ENCODE measurements around the gene DGKK. TPM values are rescaled to one million over a fixed set of nuclear protein-coding genes. Genes with fewer than 3 reads are reported as not detected.

The DGKK gene
- total RNA-seq, 1 donor from 2014 or later: not detected

DNA sequence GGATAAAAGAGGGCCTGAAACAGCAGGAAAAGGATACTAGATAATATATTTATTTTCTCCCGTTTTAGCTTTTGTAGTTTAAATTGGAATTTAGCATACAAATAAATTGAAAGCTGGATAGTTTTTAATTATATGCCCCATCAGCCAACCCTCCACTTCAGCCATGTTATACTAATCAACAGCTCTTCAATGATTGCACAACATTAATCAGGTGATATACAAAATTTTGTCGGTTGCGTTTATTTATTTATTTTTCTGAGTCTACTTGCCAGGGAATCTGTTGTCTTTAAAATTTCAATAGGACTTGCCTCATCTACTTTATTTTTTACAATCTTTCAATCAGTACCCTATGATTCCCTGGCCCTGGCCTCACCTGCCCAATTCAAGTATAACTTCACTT lies 12.1 kb downstream of the DGKK start:
- no peak for DNase-seq
- H3K4me3 ChIP-seq: no peak overlapping the region
- intact Hi-C loops (cut with micrococcal nuclease): no loop called here
- H3K27ac ChIP-seq (replicated peaks): no peak overlapping the region
- TF ChIP-seq, protein P1, sequence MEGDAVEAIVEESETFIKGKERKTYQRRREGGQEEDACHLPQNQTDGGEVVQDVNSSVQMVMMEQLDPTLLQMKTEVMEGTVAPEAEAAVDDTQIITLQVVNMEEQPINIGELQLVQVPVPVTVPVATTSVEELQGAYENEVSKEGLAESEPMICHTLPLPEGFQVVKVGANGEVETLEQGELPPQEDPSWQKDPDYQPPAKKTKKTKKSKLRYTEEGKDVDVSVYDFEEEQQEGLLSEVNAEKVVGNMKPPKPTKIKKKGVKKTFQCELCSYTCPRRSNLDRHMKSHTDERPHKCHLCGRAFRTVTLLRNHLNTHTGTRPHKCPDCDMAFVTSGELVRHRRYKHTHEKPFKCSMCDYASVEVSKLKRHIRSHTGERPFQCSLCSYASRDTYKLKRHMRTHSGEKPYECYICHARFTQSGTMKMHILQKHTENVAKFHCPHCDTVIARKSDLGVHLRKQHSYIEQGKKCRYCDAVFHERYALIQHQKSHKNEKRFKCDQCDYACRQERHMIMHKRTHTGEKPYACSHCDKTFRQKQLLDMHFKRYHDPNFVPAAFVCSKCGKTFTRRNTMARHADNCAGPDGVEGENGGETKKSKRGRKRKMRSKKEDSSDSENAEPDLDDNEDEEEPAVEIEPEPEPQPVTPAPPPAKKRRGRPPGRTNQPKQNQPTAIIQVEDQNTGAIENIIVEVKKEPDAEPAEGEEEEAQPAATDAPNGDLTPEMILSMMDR (IDR thresholded peaks at IDR 0.05; ENCODE audit: borderline replicate concordance): no peak
- peaks cover 11% of the 10 kb centered on the region for H3K27me3 ChIP-seq (ENCODE audit: low read depth)
- no peaks in the 10 kb centered on the region for H3K9me3 ChIP-seq (replicated peaks)
- no peaks in the 10 kb centered on the region for H3K36me3 ChIP-seq
- no peaks in the 10 kb centered on the region for H3K4me1 ChIP-seq

DNA sequence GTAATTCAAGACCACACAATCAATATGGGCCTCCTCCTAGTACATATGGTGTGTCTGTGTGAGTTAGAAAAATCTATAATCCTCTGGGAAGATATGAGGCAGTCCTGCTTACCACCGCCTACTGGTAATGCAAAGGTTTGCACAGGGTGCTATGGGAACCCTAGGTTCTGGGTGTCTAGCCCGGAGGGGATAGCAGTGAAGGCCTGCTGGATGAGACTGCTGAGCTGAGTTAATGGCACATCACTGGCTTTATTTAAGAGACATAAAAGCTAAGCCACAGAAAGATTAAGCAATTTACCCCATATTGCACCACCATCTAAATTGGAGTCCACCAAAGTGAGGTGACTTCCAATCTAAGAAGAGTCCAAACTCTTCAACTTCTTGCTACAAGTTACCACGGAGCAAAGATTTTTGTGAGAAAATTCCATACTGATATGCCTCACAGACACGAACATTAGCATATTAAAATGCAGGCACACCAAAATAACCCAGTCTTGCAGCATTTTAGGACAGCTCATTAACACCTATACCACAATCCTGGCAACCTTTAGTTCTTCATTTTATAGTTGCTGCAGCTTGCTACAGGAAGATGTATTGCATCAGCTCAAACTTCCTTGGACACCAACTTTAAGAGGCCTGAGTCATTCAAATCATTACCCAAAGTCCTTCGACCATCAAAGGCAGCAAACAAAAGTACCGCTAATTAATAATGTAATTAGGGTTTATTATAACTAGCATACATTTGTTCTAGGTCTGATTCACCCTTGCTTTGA lies 13.7 kb downstream of the DGKK start:
- intact Hi-C loops (cut with micrococcal nuclease): no loop called here
- Histone ChIP-seq H3K4me1 (no peaks in the 10 kb centered on the region), H3K36me3 (no peaks in the 10 kb centered on the region), H3K9me3 (replicated peaks) (no peaks in the 10 kb centered on the region), H3K27ac (replicated peaks) (no peak overlapping the region), H3K4me3 (no peak overlapping the region), H3K27me3 (ENCODE audit: low read depth) (peaks cover 5% of the 10 kb centered on the region)
- DNase-seq: no peak
- TF ChIP-seq, protein P1 (IDR thresholded peaks at IDR 0.05; ENCODE audit: borderline replicate concordance): no peak

DNA sequence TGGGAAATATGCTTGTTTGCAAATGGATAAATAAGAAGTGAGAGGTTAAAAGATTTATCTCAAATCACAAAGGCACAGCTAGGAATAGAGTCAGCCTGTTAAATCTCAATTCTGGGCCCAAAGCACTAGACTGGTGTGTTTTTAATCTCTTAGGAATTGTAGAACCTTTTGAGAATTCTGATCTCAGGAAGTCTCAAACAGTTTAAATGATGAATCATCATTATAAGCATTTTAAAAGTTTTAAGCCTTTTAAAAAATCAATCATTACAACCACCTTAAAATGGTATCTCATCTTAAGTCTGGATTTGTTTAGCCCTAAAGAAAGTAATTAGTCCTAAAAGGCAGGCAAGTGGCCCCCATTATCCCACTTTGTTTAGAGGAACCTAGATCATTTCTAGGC lies 17.8 kb downstream of the DGKK start:
- Histone ChIP-seq H3K36me3 (no peaks in the 10 kb centered on the region), H3K4me3 (no peak overlapping the region), H3K9me3 (replicated peaks) (no peaks in the 10 kb centered on the region), H3K27ac (replicated peaks) (no peak overlapping the region), H3K27me3 (ENCODE audit: low read depth) (no peaks in the 10 kb centered on the region), H3K4me1 (no peaks in the 10 kb centered on the region)
- TF ChIP-seq, protein P1 (IDR thresholded peaks at IDR 0.05; ENCODE audit: borderline replicate concordance): no peak
- no peak for DNase-seq
- intact Hi-C loops (cut with micrococcal nuclease): no loop called here

DNA sequence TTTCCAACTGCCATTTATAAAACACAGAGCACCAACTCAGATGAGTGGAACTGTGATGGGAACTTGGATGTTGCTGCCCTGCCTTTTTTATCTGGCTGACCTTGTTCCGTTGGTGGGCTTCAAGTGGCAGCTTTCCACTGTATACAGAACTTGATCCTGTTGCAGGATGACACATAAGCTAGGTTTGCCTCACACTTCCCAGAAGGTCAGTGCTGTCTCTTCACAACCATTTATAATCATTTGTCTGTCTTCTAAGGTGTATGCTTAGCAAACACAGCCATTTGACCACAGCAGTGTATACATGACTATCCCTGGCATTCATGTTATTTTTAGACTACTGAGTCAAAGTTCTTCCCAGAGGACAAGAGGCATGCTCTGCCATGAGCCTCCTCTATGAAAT lies 20.3 kb downstream of the DGKK start:
- TF ChIP-seq, protein P1 (IDR thresholded peaks at IDR 0.05; ENCODE audit: borderline replicate concordance): no peak
- no peaks in the 10 kb centered on the region for H3K9me3 ChIP-seq (replicated peaks)
- no peak overlapping the region for H3K27ac ChIP-seq (replicated peaks)
- no peaks in the 10 kb centered on the region for H3K27me3 ChIP-seq (ENCODE audit: low read depth)
- H3K36me3 ChIP-seq: no peaks in the 10 kb centered on the region
- DNase-seq: no peak
- no peak overlapping the region for H3K4me3 ChIP-seq
- intact Hi-C loops (cut with micrococcal nuclease): no loop called here
- no peaks in the 10 kb centered on the region for H3K4me1 ChIP-seq

DNA sequence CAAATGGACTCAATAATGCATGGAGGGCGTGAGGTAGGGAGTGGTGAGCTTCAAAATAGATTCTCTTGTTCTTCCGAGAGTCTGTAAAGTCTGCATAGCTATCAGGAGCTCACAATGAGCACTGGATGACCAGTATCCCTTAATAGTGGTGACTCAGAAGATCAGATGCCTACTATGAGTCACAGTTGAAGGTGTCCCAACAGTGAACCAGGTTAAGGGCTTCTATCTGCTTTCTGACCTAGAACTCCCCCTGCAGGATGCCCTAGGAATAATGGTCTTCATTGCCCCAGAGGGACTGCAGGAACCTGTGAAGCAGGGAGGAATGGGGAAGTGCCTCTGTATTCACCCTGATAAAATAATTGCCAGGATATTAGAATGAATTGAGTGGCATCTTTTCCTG lies 22.1 kb downstream of the DGKK start:
- TF ChIP-seq, protein P1 (IDR thresholded peaks at IDR 0.05; ENCODE audit: borderline replicate concordance): no peak
- H3K27me3 ChIP-seq (ENCODE audit: low read depth): no peaks in the 10 kb centered on the region
- H3K4me1 ChIP-seq: no peaks in the 10 kb centered on the region
- no peak for DNase-seq
- no peaks in the 10 kb centered on the region for H3K36me3 ChIP-seq
- H3K9me3 ChIP-seq (replicated peaks): no peaks in the 10 kb centered on the region
- intact Hi-C loops (cut with micrococcal nuclease): no loop called here
- no peak overlapping the region for H3K27ac ChIP-seq (replicated peaks)
- no peak overlapping the region for H3K4me3 ChIP-seq
